Loucy (cell line): ENCODE data around the gene CSNK2A1.
A peak's percentile ranks its signal among the peaks of the same experiment; 100 is the strongest.

Source experiments
- H2AFZ ChIP-seq: fragments of 200-600 bp; sonication (generic); 2 replicates; pipeline ENCODE4 v1.6.0; 2016; ENCODE audit warnings: antibody characterized with exemption, mild to moderate bottlenecking, low read length, moderate library complexity
- H3F3A ChIP-seq: fragments of 200-600 bp; 2 replicates; pipeline ENCODE4 v1.6.0; 2016; ENCODE audit warnings: antibody characterized with exemption, low read depth, mild to moderate bottlenecking
- H3K27me3 ChIP-seq: fragments of 200-600 bp; sonication (generic); 2 replicates; pipeline ENCODE4 v1.6.1; 2014; ENCODE audit warnings: low read length, mild to moderate bottlenecking; ENCODE audit not compliant: insufficient read depth, poor library complexity, severe bottlenecking
- H3K36me3 ChIP-seq: fragments of 200-600 bp; sonication (generic); 2 replicates; pipeline ENCODE4 v1.6.1; 2016; ENCODE audit warnings: low read length; ENCODE audit not compliant: insufficient read depth
- H3K4me1 ChIP-seq: fragments of 200-600 bp; sonication (generic); 2 replicates; pipeline ENCODE4 v1.5.1; 2014; ENCODE audit warnings: low read length, mild to moderate bottlenecking; ENCODE audit not compliant: insufficient read depth, poor library complexity, severe bottlenecking
- H3K4me2 ChIP-seq: fragments of 200-600 bp; sonication (generic); 2 replicates; pipeline ENCODE4 v1.6.0; 2014; ENCODE audit warnings: antibody characterized with exemption, low read length, low read depth, mild to moderate bottlenecking; ENCODE audit not compliant: poor library complexity, severe bottlenecking
- H3K4me3 ChIP-seq: fragments of 200-600 bp; sonication (generic); 2 replicates; pipeline ENCODE4 v1.5.1; 2014; ENCODE audit warnings: low read length, mild to moderate bottlenecking, mixed read lengths; ENCODE audit not compliant: poor library complexity, severe bottlenecking
- H3K79me2 ChIP-seq: fragments of 200-600 bp; sonication (generic); 2 replicates; pipeline ENCODE4 v1.6.1; 2014; ENCODE audit warnings: low read length; ENCODE audit not compliant: insufficient read depth
- H3K9ac ChIP-seq: fragments of 200-600 bp; sonication (generic); 2 replicates; pipeline ENCODE4 v1.6.0; 2014; ENCODE audit warnings: mild to moderate bottlenecking, low read depth, low read length, moderate library complexity; ENCODE audit not compliant: poor library complexity, severe bottlenecking
- H3K9me2 ChIP-seq: fragments of 200-600 bp; sonication (generic); replicated peaks from 2 replicates; pipeline ENCODE4 v1.6.1; 2016; ENCODE audit warnings: low read depth, low read length, mixed read lengths
- H3K9me3 ChIP-seq: fragments of 200-600 bp; sonication (generic); 2 replicates; pipeline ENCODE4 v1.6.1; 2014; ENCODE audit warnings: mild to moderate bottlenecking, antibody characterized with exemption, low read length, low read depth; ENCODE audit not compliant: insufficient read depth
- H4K20me1 ChIP-seq: fragments of 200-600 bp; sonication (generic); 2 replicates; pipeline ENCODE4 v1.6.0; 2014; ENCODE audit warnings: antibody characterized with exemption, low read length, mild to moderate bottlenecking; ENCODE audit not compliant: insufficient read depth, poor library complexity, severe bottlenecking
- EZH2phosphoT487 ChIP-seq: fragments of 200-600 bp; IDR thresholded peaks from 2 replicates; pipeline ENCODE4 v1.6.1; 2018; ENCODE audit warnings: antibody characterized with exemption, mild to moderate bottlenecking, moderate library complexity, borderline replicate concordance
- TF ChIP-seq, protein P1 (sequence below): fragments of 200-600 bp; sonication (generic); conservative IDR thresholded peaks from 2 replicates; pipeline ENCODE4 v1.5.1; 2014; ENCODE audit warnings: mild to moderate bottlenecking, antibody characterized with exemption, low read length

CSNK2A1 gene

DNA sequence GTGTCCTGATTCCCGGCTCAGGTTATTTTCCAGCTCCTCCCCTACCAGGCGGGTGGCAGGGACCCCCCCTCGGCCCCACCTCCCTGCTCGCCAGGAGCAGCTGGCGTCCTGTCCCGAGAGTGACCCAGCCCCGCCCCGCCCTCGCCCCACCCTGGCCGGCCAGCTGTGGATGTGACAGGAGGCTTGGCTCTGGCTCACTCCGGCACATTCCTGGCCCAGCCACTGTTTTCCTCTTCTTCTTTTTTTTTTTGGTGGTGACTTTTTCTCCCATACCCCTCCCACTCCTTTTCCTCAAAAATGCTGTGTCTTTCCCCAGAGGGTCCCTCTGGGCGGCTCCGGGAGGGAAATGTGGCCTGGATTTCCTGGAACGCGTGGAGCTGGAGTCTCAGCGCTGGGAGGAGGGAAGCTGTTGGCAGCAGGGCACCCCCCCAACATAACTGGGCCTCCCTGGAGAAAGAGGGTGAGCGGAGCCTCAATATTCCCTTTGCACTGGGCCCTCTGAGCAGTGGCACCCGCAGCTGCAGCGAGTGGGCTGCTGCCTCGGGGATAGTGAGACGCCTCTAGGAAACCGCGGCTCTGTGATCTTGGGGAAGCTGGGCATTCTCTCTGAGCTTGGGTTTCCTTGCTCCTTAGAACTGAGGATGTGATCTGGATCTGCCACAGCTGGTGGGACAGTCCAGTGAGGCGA is 28.3 kb upstream of the CSNK2A1 start:
- no peaks in the 10 kb centered on the region for H4K20me1 ChIP-seq
- H3F3A ChIP-seq = 0 out of 2 replicates have a peak, but pooled peaks cover 4% of the 10 kb centered on the region
- no peaks in the 10 kb centered on the region for H3K9me3 ChIP-seq
- no peaks in the 10 kb centered on the region for H3K36me3 ChIP-seq
- no peak overlapping the region for H3K4me3 ChIP-seq
- no peaks in the 10 kb centered on the region for H3K27me3 ChIP-seq
- H2AFZ ChIP-seq = no peak overlapping the region
- H3K4me2 ChIP-seq = no peak overlapping the region
- H3K9ac ChIP-seq = no peak overlapping the region
- TF ChIP-seq EZH2phosphoT487 = no peak
- TF ChIP-seq, protein P1, sequence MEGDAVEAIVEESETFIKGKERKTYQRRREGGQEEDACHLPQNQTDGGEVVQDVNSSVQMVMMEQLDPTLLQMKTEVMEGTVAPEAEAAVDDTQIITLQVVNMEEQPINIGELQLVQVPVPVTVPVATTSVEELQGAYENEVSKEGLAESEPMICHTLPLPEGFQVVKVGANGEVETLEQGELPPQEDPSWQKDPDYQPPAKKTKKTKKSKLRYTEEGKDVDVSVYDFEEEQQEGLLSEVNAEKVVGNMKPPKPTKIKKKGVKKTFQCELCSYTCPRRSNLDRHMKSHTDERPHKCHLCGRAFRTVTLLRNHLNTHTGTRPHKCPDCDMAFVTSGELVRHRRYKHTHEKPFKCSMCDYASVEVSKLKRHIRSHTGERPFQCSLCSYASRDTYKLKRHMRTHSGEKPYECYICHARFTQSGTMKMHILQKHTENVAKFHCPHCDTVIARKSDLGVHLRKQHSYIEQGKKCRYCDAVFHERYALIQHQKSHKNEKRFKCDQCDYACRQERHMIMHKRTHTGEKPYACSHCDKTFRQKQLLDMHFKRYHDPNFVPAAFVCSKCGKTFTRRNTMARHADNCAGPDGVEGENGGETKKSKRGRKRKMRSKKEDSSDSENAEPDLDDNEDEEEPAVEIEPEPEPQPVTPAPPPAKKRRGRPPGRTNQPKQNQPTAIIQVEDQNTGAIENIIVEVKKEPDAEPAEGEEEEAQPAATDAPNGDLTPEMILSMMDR = no peak
- peaks cover 42% of the 10 kb centered on the region for H3K4me1 ChIP-seq
- no peaks in the 10 kb centered on the region for H3K79me2 ChIP-seq
- H3K9me2 ChIP-seq = no peaks in the 10 kb centered on the region

DNA sequence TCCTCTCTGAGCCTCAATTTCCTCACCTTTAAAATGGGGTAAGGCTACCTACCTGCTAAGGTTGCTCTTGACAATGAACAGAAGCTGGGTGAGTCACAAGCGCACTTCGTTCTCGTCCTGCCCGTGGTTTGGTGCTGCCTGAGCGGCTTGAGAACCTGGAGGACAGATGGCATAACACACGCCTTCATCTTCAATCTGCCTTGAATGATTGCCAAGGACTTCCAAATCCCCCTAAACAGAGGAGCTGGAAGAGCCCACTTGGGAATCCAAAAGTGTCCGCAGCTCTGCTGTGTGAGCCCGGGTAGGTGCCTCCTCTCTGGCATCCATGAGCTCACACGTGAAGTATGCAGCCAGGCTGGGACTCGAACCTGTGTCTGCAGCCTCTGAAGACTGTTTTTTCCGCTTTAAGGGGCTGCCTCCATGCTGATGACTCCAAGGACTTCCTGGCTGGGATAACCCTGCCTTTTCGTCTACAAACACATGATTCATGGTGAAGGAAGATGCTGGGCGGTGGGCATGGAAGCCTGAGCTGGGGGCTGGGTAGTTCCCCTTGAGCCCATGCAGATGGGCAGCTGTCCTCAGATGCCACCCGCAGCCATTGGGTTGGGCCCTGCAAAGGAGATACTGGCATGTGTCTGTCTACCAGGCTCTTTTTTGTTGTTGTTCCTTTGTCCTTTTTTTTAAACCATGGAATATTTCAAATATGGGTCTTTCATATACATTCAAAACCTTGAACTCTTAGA is 25.3 kb upstream of the CSNK2A1 start:
- no peaks in the 10 kb centered on the region for H3K79me2 ChIP-seq
- H3K9me3 ChIP-seq = no peaks in the 10 kb centered on the region
- no peaks in the 10 kb centered on the region for H4K20me1 ChIP-seq
- no peak overlapping the region for H3K4me3 ChIP-seq
- H3K4me1 ChIP-seq = peaks cover 36% of the 10 kb centered on the region
- no peak overlapping the region for H2AFZ ChIP-seq
- no peaks in the 10 kb centered on the region for H3K9me2 ChIP-seq
- H3K9ac ChIP-seq = peak overlapping the region; percentile 15
- no peak overlapping the region for H3K4me2 ChIP-seq
- no peaks in the 10 kb centered on the region for H3F3A ChIP-seq
- no peaks in the 10 kb centered on the region for H3K36me3 ChIP-seq
- no peaks in the 10 kb centered on the region for H3K27me3 ChIP-seq
- no peak for TF ChIP-seq EZH2phosphoT487
- TF ChIP-seq, protein P1 = no peak

DNA sequence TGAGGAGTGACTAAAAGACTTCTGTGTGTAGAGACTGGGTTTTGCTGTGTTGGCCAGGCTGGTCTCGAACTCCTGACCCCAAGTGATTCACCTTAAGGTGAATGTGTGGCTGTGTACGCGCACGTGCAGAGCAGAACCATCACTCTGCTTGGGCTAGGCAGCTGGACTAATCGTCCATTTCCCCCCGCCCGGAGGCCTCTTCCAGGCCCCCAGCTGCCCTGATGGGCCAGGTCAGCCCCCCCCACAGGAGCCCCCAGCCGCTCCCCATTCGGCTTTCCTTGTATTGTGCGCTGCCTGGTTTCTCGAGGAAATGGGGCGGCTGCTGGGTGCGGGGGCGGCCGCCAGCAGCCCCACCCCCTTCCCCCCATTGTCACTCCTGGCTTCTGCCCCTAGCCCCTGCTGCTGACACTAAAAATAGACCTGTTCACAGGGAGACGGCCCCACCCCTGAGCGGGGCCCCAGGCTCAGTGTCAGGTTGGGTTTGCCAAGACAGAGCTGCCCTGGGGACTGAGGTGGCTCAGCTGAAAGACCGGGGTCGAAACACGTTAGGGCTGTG is 24.6 kb upstream of the CSNK2A1 start:
- H4K20me1 ChIP-seq = no peaks in the 10 kb centered on the region
- no peaks in the 10 kb centered on the region for H3K9me2 ChIP-seq
- H3K36me3 ChIP-seq = no peaks in the 10 kb centered on the region
- peak overlapping the region; percentile 1 for H3K4me2 ChIP-seq
- H3K4me3 ChIP-seq = no peak overlapping the region
- H3F3A ChIP-seq = no peaks in the 10 kb centered on the region
- H3K4me1 ChIP-seq = peaks cover 36% of the 10 kb centered on the region
- TF ChIP-seq, protein P1 = no peak
- no peaks in the 10 kb centered on the region for H3K79me2 ChIP-seq
- peak overlapping the region; percentile 15 for H3K9ac ChIP-seq
- no peak overlapping the region for H2AFZ ChIP-seq
- no peaks in the 10 kb centered on the region for H3K27me3 ChIP-seq
- H3K9me3 ChIP-seq = no peaks in the 10 kb centered on the region
